Mucosa of gallbladder (tissue), 1 donor: ENCODE measurements around the gene ALCAM. TPM values are rescaled to one million over a fixed set of nuclear protein-coding genes. Genes with fewer than 3 reads are reported as not detected.

Experiments
- DNase-seq: peaks from one replicate; pipeline ENCODE4 v3.0.0-alpha.2; 2020; ENCODE audit warnings: low spot score
- total RNA-seq: library from RNA; stranded (reverse); gene quantifications from one replicate; pipeline ENCODE4 v1.2.1, GENCODE V29; 2021
- donor health status: DM: no; HTN: no; CAD: no.

The ALCAM gene
- 43.9 TPM for total RNA-seq

- DNase-seq, result peak; percentile 95
Measured at GRCh38 chr3:105366326-105367062, at the start of gene ALCAM. TSS of gene ALCAM (plus strand) at chr3:105366909.

DNA sequence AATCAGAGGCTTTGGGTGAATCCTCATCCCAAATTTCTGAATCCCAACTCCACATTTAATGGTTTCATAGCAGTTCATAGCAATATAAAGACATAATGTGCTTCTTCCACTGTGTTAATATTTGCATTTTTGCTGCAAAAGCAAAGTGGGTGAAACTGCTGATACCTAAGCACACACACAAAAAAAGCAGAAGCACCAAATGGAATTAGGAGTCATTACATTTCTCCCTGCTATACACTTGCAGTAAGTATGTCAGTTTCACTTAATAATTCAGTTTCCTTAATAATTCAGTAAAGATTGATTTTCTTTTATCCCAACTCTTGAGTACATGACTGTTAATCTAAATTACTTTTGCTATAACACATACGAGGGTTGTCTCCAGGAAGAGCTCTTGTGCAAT lies 48.9 kb upstream of the ALCAM start:
- no peak for DNase-seq

- DNase-seq, result no peak
Measured at GRCh38 chr3:105322570-105323273, 44.0 kb upstream of the ALCAM start.

GRCh38 chr3:105323274-105323599 lies 43.5 kb upstream of the ALCAM start:
- DNase-seq, result no peak

GRCh38 chr3:105324951-105325350 lies 41.8 kb upstream of the ALCAM start:
- no peak for DNase-seq

DNA sequence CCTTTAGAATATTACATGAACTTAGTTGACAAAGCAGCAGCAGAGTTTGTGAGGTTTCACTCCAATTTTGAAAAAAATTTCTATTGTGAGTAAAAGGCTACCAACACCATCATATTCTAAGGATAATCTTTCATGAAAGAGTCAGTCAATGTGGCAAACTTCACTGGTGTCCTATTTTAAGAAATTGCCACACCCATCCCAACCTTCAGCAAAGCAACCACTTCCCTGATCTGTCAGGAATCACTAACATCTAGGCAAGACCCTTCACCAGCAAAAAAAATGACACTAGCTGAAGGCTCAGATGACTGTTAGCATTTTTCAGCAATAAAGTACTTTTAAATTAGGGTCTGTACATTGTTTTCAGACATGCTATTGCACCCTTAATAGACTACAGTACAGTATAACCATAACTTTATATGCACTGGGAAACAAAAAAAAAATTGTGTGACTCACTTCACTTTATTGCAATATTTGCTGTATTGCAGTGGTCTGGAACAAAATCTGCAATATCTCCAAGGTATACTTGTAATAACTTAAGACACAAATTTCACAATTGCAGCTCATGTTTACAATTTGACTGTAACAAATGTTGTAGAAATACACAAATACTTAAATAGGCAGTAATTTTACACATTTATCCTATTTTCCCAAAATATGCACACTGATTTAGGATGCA lies 38.9 kb upstream of the ALCAM start:
- DNase-seq, result no peak

GRCh38 chr3:105328338-105328730 lies 38.4 kb upstream of the ALCAM start:
- DNase-seq, result no peak

GRCh38 chr3:105332961-105333360 lies 33.7 kb upstream of the ALCAM start:
- no peak for DNase-seq

- DNase-seq, result no peak
Measured at GRCh38 chr3:105334138-105334882, 32.4 kb upstream of the ALCAM start.

- no peak for DNase-seq
Measured at GRCh38 chr3:105339946-105340345, 26.8 kb upstream of the ALCAM start.

- no peak for DNase-seq
Measured at GRCh38 chr3:105343991-105344390, 22.7 kb upstream of the ALCAM start.

GRCh38 chr3:105345156-105345555 lies 21.6 kb upstream of the ALCAM start:
- DNase-seq, result no peak

DNA sequence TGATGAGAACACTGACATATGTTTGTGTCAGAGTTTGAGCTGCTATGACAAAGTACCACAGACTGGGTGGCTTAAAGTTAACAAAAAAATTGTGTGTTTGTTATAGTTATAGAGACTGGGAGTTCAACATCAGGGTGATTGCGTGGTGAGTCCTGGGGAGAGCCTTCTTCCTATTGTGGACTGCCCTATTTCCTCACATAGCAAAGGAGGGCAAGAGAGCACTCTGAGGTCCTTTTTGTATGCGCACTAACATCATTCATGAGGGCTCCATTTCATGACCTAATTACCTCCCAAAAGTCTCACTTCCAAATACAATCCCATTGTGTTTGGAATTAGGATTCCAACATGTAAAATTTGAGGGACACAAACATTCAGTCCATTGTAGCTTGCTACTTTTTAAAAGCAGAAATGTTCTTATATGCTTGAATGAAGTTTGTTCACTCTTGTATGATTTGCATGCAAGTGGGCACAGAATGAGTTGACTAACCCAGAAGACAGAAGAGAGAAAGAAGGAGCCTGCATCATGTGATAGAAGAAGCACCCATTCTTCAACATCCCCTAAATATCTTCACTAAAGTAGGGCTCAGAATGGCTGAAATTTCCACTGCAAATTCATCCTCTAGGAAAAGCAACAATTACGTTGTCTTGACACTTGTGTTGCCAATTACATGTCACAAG lies 18.9 kb upstream of the ALCAM start:
- DNase-seq, result no peak

GRCh38 chr3:105348307-105348706 lies 18.4 kb upstream of the ALCAM start:
- no peak for DNase-seq

DNA sequence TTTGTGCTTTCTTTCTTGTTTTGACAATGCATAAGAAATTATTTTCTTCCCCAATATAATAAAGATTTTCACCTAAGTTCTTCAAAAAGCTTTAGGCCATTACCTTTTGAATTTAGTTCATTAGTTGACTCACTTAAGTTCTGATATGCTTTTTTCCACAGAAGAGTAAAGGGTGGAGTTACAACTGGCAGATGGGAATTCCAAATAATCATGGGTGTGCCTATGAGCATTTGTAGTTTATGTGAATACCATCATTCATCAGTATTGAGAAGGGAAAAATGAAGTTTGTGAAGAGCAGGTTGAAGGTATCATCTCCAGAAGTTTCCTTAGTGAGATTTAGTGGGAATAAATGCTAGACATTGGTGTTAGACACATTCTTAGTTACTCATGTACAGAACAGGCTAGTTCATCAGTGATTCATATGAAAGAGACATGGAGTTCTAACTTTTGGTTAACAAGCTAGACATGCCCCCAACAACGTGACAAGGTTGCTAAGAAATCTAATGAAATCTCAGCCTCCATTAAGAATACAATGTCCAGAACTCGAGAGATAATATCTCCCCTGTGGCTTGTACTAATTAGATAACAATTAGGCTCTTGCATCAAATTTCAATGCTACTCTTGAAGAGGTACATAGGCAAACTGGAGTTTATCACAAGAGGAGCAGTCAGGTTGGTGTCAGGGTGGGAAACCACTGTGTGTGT lies 16.9 kb upstream of the ALCAM start:
- DNase-seq, result no peak

DNA sequence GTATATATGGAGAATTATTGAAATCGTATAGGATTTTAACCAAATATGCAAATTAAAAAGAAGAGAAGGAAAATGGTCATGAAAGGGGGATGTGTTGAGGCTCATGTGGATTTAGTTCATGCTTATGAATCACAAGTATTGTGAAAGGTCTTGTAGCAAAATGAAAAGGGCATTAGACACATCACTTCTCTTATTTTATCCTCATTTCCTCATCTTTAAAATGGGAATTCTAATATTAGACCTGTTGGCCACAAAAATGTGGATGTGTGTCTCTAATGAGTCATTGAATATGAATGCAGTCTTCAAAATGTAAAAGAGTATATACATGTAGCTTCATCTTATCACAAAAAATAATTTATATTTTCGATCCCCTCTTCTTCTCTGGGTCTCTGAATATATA lies 14.9 kb upstream of the ALCAM start:
- no peak for DNase-seq

DNA sequence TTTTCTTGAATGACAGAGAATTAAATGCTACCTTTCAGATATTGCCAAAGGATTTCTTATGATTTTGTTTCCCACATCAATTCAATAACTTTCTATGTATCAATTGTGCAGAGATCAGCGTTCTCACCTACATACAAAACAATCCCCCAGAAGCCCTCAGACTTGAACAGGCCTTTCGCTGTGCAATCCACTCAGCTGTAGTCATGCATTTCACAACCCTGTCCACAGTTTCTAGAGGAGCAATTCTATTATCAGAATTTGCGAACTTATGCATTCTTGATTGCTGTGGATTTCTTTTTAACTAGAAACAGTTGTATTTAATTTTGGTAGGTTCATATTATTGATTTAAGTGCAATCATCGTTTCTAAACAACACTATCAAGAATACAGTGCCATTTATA lies 13.7 kb upstream of the ALCAM start:
- DNase-seq, result no peak

GRCh38 chr3:105353485-105354161 lies 13.1 kb upstream of the ALCAM start:
- DNase-seq, result no peak

- no peak for DNase-seq
Measured at GRCh38 chr3:105354429-105354828, 12.3 kb upstream of the ALCAM start.

- no peak for DNase-seq
Measured at GRCh38 chr3:105355408-105356061, 11.2 kb upstream of the ALCAM start.
